Stimulated activated CD4-positive, alpha-beta T cell treated with anti-CD3 and anti-CD28 coated beads, Interleukin-4, amount 100 ng/mL, for 4 hours (primary cell): Measurements from ENCODE around the gene KRT86.
"Not testable (repeated sequence)": the region's sequence is repeated elsewhere in the genome, so short reads cannot be mapped to it uniquely, and the experiment has no call there.

Experiments used
- DNase-seq, 2 experiments: peaks; one replicate each; pipeline ENCODE4 v3.0.0-alpha.2; 2020

KRT86 gene

DNA sequence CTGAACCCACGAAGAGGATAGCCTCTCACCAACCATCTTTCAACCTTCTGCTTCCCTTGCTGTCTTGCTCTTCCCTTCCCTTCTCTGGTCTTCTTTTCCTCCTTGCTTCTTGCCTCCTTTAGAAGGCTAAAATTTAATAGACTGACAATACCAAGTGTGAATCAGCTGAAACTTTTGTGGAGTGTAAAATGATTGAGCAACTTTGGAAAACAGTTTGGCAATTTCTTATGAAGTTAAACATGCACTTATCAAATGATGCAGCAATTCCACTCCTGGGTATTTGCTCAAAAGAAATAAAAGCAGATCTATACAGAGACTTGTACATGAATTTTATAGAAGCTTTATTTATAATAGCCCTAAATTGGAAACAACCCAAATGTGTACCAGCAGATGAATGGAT lies 3.3 kb upstream of the KRT86 start:
- no peak for DNase-seq

DNA sequence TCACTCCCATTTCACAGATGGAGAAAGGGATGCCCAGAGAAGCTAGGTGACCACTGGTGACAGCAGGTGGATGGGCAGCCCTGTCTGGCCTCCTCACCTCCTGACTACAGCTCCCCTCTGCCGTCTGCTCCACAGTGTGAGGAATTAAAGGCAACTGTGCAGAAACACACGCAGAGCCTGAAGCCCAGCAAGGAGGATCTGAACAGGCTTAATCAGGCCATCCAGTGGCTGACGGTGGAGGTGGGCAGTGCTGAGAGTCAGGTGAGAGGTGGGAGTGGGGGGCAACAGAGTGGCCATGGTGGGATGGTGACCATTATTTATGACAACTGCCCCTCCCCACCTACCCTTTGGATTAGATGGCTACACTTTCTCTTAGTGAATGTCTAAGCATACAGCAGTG lies 1.2 kb downstream of the KRT86 start:
- no peak for DNase-seq

DNA sequence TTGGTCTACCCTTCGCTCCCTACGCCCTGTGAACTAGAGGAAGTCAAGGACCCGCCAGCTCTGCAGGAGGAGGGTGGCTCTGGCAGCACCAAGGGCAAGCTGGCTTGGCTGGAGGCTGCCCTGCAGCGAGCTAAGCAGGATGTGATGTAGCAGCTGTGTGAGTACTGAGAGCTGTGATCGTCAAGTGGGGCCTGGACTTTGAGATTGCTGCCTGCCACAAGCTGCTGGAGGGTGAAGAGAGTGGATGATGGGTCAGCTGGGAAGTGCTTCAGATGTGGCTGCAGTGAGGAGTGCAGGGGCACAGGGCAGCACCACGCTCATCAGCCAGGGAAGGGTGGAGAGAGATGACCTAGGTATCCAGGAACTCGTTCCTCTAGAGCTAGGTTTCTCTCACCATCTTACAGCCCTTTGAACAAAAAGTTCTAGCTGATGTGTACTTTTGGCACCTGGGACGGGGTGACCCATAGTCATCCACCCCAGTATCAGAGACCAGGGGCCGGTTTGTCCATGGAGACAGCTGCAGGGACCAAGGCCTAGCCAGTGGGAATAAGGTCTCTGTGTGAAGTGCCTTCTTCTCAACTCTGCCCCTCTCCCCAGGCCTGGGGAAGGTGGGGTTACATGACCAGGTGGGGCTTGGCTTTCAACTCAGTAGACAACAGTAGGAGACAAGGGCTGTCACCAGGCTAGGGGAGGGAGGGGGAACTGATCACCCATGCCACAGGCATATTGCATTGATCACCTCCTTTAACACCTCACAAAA lies 3.2 kb downstream of the KRT86 start:
- no peak for DNase-seq

DNA sequence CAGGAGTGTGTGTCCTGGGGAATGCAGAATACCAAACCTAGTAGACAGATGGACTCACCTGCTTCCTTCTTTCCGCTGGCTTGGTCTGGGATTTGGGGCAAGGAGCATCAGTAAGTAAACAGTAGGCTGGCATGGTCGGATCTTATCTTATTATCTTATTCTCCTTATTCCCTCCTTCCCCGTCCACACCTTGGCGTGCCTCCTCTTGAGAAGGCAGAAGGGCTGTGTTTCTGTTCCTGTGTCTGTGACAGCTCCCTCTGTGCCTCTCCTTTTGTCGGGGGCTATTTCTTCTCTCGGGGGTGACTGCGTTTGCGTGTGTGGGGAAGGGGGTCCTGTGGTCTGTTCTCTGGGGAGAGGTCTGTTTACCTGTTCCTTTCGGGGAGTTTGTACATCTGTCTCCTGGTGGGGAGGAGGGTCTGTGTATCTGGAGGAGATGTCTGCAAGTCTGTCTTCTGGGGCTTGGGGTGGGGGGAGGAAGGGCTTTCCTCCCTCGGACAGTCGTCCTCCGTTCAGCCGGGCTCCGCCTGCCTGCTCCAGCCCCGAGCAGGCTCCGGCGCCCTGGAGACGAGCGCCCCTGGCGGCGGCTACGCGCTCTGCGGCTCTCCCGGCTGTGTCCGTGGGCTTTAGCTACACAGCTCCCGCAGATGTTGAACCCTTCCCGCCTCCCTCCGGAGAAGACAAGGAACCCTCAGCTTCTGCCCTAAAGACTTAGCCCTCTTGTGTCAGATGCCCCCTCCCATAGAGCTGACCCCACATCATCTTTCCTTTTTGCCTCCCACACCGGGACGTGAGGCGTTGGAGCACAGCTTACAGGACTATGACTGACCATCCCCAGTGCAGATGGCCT lies 4.4 kb downstream of the KRT86 start:
- peak; percentile 52 to 74 for DNase-seq

DNA sequence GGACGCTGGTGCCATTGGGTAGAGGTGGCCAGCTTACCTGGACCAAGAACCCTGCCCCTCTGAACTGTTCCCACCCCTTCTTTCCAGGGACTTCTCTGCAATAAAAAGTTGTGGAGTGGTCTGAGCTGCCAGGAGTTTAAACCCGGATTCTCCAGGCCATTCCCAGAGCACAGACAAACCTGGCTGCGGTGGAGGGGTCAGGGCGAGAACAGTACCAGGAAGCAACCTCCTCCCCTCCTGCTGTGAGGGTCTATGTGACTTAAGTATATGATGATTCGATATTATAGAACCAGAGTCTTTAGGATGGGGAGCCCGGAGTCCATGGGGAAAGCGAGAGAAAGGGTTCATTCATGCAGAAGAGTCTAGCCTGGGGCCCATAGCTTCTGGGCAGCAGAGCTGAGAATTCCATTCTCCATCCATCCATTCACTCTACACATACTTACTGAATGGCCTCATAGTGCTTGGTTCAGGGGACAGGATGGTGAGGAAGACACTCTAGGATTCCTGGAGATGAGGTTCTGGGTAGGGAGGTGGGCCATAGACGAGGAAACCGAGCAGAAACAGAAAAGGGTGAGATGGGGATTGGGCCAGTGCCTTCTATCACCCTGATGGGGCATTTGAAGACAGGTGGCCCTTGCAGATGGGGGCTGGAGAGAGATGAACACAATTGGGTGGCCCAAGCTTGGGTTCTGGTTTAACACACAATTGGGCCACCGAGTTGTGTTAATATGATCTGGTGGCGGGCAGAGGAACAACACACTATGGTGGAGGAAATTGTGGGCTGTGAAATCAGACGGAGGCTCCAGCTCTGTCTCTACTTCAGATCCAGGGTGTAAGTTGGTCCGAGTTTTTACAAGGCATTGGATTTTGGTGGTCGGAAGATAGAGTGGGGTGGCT lies 5.2 kb downstream of the KRT86 start:
- no peak for DNase-seq

DNA sequence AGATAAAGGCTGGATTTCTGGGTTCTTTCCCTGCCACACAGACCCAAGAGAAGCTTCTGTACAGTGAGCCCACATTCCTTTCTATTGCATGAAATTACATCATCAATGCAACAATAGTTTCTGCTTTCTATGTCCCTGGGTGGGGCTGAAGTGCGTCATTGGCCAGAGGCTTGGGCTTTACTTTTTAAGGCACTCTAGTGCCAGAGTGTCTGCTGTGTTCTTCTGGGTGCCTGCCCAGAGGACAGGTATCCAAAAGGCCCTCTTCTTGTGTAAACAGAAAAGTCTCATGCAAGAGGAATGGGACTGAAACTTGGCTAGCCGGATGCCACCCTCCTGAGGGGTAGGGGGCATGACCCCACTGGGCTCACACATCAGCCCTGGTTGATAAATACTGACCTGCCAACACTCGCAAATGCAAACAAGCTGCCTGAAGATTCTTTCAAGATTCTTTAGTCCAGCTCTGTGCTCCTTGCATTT lies 5.9 kb downstream of the KRT86 start:
- DNase-seq = no peak

DNA sequence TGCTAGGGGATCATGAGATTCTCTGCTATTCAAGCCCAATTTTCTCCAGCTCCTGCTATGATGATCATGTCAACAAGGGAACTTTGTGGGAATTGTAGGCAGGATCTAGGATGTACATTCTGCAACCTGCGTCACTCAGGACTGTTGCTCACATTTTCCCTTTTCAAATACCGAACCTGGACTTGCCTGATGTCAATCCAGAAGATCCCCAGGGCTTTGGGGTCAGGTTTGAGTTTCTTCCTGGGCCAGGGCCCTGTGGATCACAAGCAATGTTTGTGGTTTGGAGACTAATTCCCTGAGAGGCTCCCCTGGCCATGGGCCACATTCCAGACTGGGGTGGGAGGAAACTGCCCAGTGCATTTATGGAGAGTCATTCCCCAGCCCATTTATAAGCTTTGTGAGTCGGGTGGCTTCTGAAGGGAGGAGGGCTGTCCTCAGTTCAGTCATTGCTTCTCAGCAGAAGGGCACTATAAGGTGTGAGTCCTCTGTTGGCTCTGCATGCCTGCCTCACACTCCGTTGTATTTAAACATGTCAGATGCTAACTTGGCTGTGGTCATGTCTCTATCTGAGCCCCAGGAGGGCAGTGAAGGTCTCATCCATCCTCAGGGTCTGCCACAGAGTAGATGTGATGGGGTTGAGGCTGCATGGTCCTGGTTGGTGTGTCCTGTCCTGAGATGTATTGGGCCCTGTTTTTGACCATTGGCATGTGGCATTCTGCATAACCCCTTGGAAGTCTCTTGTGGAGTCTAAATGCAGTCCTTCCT lies 6.5 kb downstream of the KRT86 start:
- no peak for DNase-seq

DNA sequence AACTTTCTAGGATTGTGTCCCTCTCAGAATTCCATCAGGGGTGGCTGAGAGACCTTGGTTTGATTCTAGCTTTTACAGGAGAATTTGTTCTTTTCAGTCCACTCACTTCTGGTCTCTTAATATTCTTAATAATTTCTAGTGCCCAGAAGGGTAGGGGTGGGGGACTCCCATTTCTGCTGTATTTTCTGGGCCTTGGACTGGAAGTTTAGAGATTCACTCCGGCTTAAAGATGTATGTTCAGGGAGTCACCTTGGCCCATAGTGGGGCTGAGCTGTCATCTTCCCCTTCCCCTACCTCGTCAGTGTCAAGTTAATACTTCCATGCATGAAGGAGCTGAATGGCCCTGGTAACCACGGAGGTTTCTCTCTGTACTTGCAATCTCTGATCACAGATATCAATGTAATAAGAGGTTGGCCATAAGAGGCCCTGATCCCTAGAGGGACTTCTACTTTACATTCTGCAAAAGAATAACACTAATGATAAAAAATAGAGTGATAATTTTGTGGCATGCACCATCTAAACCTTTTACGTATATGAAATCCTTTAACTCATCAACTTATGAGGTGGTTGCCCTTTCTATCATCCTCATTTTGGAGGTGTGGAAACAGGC lies 10.2 kb downstream of the KRT86 start:
- no peak for DNase-seq

DNA sequence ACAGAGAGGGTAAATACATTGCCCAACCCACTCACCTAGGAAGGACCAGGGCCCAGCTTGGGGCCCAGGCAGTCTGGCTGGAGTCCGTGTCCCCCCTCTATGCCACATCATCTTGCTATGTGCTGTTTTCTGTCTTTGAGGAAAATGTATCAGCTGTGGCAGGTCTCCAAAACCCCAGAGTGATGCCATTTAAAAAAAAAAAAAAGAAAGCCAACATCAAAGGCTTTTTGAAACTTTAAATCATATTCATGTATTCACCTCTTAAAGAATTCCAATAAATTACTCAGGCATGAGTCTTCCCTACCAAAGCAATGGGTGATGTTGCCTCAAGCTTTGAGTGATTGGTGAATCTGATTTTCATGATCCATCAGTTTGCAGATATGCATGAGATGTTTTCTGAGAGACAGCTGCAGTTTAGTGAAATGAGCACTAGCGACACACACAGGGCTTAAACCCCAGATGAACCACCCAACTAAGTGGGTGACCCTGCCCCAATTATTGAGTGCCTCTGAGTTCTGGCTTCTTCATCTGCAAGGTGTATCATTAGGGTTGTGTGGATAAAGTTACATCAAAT lies 10.8 kb downstream of the KRT86 start:
- DNase-seq = no peak

DNA sequence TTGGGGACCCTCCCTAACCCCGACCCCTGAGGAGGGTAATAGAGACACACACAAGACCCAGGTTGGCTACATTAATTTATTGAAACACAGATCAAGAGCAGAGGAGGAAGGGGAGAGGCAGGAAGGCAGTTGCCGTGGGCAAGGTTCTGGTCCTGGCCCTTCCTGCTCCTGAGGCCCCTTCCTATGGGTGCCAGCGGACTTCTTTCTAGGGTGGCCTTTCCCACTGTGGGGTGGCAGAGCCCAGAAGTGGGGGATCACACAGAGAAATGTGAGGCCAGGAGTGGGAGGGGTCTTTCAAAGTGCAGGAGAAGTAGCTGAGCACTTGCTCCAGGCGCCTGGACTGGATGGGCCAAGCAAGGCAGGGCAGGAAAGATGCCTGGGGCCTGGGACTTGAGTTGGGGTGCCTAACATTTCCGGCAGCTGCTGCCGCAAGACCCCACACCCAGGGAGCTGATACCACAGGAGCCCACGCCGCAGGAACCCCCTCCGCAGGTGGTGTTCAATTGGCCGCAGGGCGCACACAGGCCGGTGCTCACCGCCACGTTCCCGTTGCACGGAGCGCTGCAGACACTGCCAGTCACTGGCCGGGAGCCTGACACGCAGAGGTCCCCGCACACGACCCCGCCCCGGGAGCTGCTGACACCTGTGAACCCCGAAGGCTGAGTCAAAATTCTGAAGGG lies 11.5 kb downstream of the KRT86 start:
- DNase-seq = no peak

DNA sequence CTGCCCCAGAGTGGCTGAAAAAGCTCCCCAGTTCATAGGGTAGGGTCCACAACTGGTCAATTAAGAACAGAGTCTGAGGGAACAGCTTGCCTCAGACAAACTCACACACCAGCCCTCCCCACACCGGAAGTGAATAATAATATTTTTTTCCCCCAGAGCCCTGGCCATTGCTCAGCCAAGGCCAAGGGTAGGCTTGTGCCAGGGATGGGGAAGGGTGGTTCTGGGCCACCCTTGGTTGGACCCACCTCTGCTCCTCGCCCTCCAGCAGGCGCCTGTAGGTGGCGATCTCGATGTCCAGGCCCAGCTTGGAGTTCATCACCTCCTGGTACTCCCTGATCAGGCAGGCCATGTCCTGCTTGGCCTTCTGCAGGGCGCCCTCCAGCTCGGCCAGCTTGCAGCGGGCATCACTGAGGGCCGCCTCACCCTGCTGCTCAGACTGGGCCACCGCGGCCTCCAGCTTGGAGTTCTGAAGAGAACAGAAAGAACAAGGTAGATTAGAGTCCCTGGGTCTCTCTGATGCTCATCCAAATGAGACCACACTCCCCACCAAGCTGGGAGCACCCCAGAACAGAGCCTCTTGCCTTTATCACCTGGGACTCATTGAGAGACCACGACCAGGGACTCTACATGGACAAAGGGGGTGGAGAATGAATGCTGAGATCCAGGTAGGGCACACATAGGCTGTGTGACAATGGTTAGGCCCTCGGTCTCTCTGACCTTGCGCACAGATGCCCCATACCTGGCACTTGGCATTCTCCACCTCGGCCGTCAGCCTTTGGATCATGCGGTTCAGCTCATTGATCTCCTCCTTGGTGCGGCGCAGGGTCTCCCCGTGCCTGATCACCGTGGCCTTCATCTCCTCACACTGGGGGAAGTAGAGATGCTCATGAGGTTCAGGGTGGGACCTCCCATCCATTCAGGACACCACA lies 12.7 kb downstream of the KRT86 start:
- DNase-seq = not testable (repeated sequence)

DNA sequence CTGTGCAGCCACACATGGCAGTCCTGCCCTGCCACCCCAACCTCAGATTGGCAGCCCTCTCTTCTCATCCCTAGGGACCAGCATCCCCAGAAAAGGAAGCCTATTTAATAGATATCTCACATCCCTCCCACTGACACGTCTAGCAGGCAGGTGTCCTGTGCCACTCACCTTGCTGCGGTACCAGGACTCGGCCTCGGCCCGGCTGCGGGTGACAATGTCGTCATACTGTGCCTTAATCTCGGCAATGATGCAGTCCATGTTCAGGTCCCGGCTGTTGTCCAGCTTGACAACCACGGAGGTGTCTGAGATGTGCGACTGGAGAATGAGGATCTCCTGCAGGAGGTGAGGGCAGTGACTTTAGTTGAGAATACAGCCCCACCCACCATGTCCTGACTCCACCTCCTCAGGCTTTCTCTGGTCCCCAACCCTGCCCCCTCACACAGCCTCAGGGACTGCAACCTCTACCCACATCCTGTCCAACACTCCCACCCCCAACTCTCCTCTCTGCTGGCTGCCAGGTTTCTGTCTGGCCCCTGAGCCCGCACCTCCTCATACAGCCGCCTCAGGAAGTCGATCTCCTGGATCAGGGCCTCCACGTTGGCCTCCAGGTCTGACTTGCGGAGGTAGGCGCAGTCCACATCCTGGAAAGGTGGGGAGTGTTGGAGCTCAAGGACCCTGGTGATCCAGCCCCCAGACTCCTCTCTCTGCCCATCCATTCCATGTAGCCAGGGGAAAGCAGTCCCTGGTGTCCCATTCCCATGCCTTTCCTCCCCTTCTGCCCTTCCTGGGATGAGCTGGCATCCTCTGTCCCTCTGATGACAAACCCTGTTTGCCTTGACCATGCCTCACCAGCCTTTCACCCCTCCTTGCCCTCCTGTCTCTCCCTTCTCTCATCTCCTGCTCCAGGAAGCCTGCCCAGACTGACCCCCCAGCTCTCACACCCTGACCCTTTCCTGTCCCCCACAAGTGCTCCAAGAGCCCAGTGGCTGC lies 13.7 kb downstream of the KRT86 start:
- not testable (repeated sequence) for DNase-seq

DNA sequence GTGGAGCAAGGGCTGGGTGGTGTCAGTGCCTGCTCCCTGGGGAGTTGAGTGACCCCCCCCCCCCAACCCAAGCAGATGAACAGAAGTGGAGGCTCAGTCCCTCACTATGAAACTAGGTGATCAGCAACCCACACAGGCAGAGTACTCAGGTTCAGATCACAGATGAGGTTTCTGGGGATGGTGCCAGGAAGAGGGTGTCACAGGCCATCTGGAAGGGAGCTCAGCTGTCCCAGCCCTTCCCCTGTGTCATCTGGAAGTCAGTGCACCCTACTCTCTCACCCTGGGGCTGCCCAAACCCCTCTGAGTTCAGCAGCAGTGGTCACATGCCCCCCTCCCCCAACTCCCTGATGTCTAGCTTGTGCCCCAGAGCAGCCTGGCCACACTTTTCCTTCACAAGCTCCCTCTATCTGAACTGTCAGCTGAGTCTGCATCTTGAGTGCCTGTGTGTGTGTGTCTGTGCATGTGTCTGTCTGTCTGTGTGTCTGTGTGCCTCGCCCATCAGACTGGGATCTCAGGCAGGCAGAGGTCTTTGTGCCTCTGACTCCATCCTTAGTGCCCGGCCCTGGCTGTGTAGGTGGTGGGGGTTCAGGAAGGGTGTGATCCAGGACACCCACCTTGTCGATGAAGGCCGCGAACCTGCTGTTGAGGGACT lies 16.2 kb downstream of the KRT86 start:
- not testable (repeated sequence) for DNase-seq

DNA sequence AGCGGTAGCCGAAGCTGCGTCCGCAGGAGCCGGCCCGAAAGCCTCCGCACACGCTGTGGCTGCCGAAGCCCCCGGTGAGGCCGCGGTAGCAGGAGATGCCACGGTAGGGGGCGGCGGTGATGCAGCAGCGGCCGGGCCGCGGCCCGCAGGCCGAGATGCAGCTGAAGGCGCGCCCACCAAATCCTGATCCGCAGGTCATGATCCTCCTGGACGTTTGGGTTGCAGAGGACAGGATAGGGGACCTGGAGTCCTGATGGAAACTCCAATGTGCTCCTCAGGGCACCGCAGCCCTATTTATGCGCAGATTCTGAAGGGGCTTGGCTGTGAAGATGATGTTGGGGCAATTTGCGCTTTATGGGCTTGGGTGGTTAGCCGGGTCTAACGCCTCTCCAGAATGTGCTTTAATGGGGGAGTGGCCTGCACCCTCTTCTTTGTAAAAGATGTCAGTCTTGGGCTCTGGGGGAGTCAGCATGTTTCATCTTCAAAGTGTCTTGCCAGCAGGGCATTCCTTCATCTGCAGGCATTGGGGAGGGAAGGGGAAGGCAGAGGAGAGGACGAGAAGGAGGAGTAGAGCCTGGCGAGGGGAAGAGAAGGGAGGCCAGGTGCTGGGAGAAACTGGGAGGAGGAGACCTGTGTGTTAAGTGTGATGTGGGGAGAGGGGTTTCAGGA lies 17.0 kb downstream of the KRT86 start, which contains the start of gene KRT81:
KRT81 (minus strand) TSS at position 268 of the 669 bp plus-strand sequence; CDS start at position 199, 69 bp downstream.
- no peak for DNase-seq

DNA sequence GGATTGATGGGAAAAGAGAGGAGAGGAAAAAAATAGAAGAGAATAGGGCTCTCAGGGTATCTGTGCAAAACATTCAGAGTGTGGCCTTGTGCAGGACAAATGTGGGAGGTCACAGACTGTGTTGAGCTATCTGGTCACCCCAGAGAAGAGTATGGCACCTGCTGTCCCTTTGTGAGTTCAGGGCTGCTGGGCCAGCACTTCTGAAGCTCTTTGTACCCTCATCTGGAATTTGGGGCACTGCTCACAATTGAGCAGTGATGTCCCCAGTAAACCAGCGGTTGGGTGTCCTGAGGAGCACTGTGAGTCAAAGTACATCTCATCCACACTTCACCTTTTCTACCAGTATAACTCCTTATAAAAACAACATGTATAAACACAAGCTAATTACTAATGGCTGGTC lies 19.5 kb downstream of the KRT86 start:
- DNase-seq = no peak

DNA sequence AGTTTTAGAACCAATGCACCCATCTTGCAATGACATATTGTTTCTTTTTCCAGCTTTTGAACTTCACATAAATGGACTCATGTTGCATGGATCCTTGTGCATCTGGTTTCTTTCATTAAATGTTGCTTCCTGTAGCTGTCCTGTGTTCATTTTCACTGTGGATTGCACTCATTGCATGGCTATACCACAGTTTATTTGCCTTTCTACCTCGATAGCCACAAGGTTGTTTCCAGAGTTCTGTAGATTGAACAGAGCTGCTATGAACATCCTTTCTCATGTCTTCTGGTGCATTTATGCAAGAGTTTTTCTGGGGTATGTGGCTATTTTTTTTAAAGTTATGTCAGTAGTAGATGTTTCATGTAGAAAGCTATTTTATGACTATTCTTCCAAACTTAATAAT lies 20.4 kb downstream of the KRT86 start:
- DNase-seq = no peak

DNA sequence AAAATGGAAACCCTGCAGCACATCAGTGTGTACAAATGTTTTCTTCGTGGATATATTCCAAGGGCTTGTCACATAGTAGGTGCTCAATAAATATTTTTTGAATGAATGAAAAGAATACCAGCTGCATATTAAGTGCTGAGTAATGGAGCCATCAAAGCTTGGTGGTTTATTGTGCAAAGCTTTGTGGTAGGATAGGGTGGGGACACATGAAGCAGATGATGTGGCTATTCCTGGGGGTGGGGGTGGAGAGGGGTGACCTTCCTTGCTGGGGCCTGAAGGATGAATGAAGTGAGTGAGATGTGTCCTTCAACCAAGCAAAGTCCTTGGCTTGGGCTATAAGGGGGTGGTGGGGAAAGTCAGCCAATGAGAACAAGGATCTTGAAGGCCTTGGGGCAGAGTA lies 21.2 kb downstream of the KRT86 start:
- no peak for DNase-seq
